ENCODE data around the gene COX20.
"Not testable (repeated sequence)": the region's sequence is repeated elsewhere in the genome, so short reads cannot be mapped to it uniquely, and the experiment has no call there.

The COX20 gene

GRCh38 chr1:244822878-244823277 lies 12.6 kb upstream of the COX20 start:
- DNase-seq (ENCODE audit: low spot score), result no peak

- no peak for DNase-seq (ENCODE audit: low spot score)
Measured at GRCh38 chr1:244826712-244827111, 8.7 kb upstream of the COX20 start.

GRCh38 chr1:244830639-244831038 lies 4.8 kb upstream of the COX20 start:
- DNase-seq (ENCODE audit: low spot score), result no peak

- not testable (repeated sequence) for DNase-seq (ENCODE audit: low spot score)
Measured at GRCh38 chr1:244833260-244833659, 2.2 kb upstream of the COX20 start.

- DNase-seq (ENCODE audit: low spot score), result peak; percentile 74
Measured at GRCh38 chr1:244833734-244834542, 1.5 kb upstream of the COX20 start.

- peak; percentile 81 for DNase-seq (ENCODE audit: low spot score)
Measured at GRCh38 chr1:244834543-244835275, 749 bp upstream of the COX20 start.

- peak; percentile 35 for DNase-seq (ENCODE audit: low spot score)
Measured at GRCh38 chr1:244836135-244836521, 670 bp downstream of the COX20 start.

- no peak for DNase-seq (ENCODE audit: low spot score)
Measured at GRCh38 chr1:244836584-244836983, 1.1 kb downstream of the COX20 start.

- DNase-seq (ENCODE audit: low spot score), result no peak
Measured at GRCh38 chr1:244837597-244838258, 2.3 kb downstream of the COX20 start.

GRCh38 chr1:244839656-244840055 lies 4.2 kb downstream of the COX20 start:
- no peak for DNase-seq (ENCODE audit: low spot score)

GRCh38 chr1:244840219-244840794 lies 4.8 kb downstream of the COX20 start:
- no peak for DNase-seq (ENCODE audit: low spot score)

- DNase-seq (ENCODE audit: low spot score), result no peak
Measured at GRCh38 chr1:244841273-244841927, 5.9 kb downstream of the COX20 start.

- DNase-seq (ENCODE audit: low spot score), result no peak
Measured at GRCh38 chr1:244843148-244843978, 7.9 kb downstream of the COX20 start.

GRCh38 chr1:244844155-244845121 lies 9.0 kb downstream of the COX20 start:
- no peak for DNase-seq (ENCODE audit: low spot score)

GRCh38 chr1:244846653-244847052 lies 11.2 kb downstream of the COX20 start:
- no peak for DNase-seq (ENCODE audit: low spot score)

GRCh38 chr1:244849189-244849866 lies 13.9 kb downstream of the COX20 start:
- DNase-seq (ENCODE audit: low spot score), result no peak

- DNase-seq (ENCODE audit: low spot score), result no peak
Measured at GRCh38 chr1:244850099-244850852, 14.8 kb downstream of the COX20 start.

- no peak for DNase-seq (ENCODE audit: low spot score)
Measured at GRCh38 chr1:244850896-244851295, 15.4 kb downstream of the COX20 start.
